NCI-H1105 treated with DMSO at 0.1 percent for 48 hours (cell line): Measurements from ENCODE around the gene FHL2.
A peak's percentile ranks its signal among the peaks of the same experiment; 100 is the strongest.
"Not testable (repeated sequence)": the region's sequence is repeated elsewhere in the genome, so short reads cannot be mapped to it uniquely, and the experiment has no call there.

Experiments used
- DNase-seq: peaks from one replicate; lab custom pipeline; 2025; lab: John Stamatoyannopoulos, UW

Gene FHL2

GRCh38 chr2:105398336-105399206 lies at the start of gene FHL2:
TSS of gene FHL2 (minus strand) at chr2:105399051. CDS start at chr2:105386516, 12,535 bp downstream.
- DNase-seq = peak; percentile 20

GRCh38 chr2:105447476-105447875 lies 48.6 kb upstream of the FHL2 start:
- no peak for DNase-seq

- no peak for DNase-seq
Measured at GRCh38 chr2:105446501-105446900, 47.6 kb upstream of the FHL2 start.

GRCh38 chr2:105445976-105446375 lies 47.1 kb upstream of the FHL2 start:
- no peak for DNase-seq

GRCh38 chr2:105445498-105445897 lies 46.6 kb upstream of the FHL2 start:
- DNase-seq = no peak

- DNase-seq = no peak
Measured at GRCh38 chr2:105443617-105444598, 45.1 kb upstream of the FHL2 start.

- DNase-seq = no peak
Measured at GRCh38 chr2:105442721-105443120, 43.9 kb upstream of the FHL2 start.

- no peak for DNase-seq
Measured at GRCh38 chr2:105442056-105442455, 43.2 kb upstream of the FHL2 start.

- DNase-seq = no peak
Measured at GRCh38 chr2:105439141-105439540, 40.3 kb upstream of the FHL2 start.

GRCh38 chr2:105438104-105438929 lies 39.5 kb upstream of the FHL2 start:
- peak; percentile 43 for DNase-seq

- DNase-seq = peak; percentile 29
Measured at GRCh38 chr2:105437708-105438103, 38.9 kb upstream of the FHL2 start.

- no peak for DNase-seq
Measured at GRCh38 chr2:105432749-105433148, 33.9 kb upstream of the FHL2 start.

- peak; percentile 40 for DNase-seq
Measured at GRCh38 chr2:105432044-105432399, 33.2 kb upstream of the FHL2 start.

- peak; percentile 40 for DNase-seq
Measured at GRCh38 chr2:105431367-105432043, 32.7 kb upstream of the FHL2 start.

- DNase-seq = no peak
Measured at GRCh38 chr2:105428387-105429018, 29.7 kb upstream of the FHL2 start.

GRCh38 chr2:105427485-105427884 lies 28.6 kb upstream of the FHL2 start:
- DNase-seq = no peak

- DNase-seq = no peak
Measured at GRCh38 chr2:105426626-105427292, 27.9 kb upstream of the FHL2 start.

GRCh38 chr2:105425936-105426625 lies 27.2 kb upstream of the FHL2 start:
- no peak for DNase-seq

GRCh38 chr2:105424836-105425235 lies 26.0 kb upstream of the FHL2 start:
- DNase-seq = not testable (repeated sequence)

- no peak for DNase-seq
Measured at GRCh38 chr2:105422801-105423200, 23.9 kb upstream of the FHL2 start.
